HG03457 (cell line): ENCODE data around the gene PACS1.

Experiments
- ATAC-seq: cut with Tn5 transposase; IDR thresholded peaks from one replicate; pipeline ENCODE4 v1.9.1; 2021; ENCODE audit warnings: moderate number of reproducible peaks; ENCODE audit not compliant: unreplicated experiment

Gene PACS1

GRCh38 chr11:66048547-66049323 is 21.3 kb upstream of the PACS1 start, which contains the start of gene GAL3ST3:
Gene GAL3ST3 (minus strand): TSS chr11:66049161. CDS start chr11:66045415, 3,746 bp downstream.
- no peak for ATAC-seq

- ATAC-seq: no peak
These were observed 19.4 kb upstream of the PACS1 start for GRCh38 chr11:66050581-66051231.

GRCh38 chr11:66051371-66051765 is 18.7 kb upstream of the PACS1 start:
- no peak for ATAC-seq

DNA sequence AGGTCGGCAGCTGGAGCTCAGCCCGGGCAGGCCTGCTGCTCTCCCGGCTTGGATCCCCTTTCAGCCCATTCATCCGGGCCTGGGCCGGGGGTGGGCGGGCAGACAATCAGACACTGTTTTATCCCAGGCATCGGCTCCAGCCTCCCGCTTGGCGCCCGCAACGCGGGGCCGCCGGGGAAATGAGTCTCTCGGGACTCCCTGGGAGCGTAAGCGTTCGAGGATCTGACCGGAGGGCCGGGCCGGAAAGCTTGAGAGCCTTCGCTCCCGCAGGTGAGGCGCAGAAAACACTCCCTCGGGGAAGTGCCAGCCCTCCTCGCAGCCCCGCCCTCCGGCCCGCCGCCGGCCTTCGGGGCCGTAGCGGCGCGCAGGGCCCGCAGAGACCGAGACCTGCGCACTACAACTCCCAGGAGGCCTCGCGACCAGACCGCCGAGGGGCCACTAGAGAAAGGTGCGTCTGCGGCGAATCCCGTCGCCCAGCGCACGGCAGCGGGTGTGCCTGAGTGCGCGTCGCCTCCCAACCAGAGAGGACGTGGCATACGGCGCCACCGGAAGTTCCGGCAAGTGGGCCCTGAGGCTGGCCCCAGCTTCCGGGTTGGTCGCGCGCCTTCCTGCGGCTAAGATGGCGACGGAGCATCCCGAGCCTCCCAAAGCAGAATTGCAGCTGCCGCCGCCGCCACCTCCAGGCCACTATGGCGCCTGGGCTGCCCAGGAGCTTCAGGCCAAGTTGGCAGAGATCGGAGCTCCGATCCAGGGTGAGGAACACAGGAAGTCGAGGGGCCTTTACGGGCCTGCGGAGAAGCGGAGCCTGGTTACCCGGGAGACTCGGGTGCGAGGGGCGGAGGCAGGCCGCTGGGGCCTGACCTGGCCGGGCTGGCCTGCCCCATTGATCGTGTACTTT is 18.1 kb upstream of the PACS1 start, which contains the start of gene SF3B2:
SF3B2 (plus strand) TSS at position 599 of the 898 bp plus-strand sequence; CDS start at position 620, 21 bp downstream.
- ATAC-seq: peak; percentile 84

GRCh38 chr11:66052664-66052982 is 17.4 kb upstream of the PACS1 start:
- ATAC-seq: peak; percentile 15

DNA sequence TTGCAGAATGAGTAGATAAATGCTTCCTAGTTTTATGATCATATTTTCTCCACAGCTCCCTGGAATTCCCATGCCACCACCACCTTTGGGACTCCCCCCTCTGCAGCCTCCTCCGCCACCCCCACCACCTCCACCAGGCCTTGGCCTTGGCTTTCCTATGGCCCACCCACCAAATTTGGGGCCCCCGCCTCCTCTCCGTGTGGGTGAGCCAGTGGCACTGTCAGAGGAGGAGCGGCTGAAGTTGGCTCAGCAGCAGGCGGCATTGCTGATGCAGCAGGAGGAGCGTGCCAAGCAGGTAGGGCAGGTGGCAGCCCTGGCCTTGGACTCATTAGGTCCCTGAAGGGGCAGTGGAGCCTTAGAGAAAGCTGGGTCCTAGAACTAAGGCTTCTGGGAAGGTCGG is 15.1 kb upstream of the PACS1 start:
- ATAC-seq: no peak

DNA sequence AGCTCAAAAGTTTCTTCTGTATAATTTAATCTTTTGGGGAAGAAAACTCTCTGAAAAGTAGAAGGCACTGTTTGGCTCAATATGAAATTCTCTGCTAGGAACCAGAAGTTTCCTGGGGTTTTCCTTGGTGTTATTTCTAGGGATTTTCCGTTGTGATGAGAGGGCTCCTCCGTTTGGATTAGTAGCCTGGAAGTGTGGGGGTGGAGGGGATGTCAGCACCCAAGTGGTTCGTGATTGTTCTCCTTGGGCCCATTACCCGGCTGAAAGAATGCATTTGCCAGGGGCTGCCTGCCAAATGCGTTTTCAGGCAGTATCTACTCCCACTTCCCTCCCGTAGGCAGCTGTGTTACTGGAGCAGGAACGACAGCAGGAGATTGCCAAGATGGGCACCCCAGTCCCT is 13.6 kb upstream of the PACS1 start:
- ATAC-seq: no peak

GRCh38 chr11:66059966-66060680 is 9.9 kb upstream of the PACS1 start:
- ATAC-seq: no peak

- ATAC-seq: no peak
These were observed 8.8 kb upstream of the PACS1 start for GRCh38 chr11:66061268-66061667.

- no peak for ATAC-seq
These were observed 7.7 kb upstream of the PACS1 start for GRCh38 chr11:66062408-66062807.

DNA sequence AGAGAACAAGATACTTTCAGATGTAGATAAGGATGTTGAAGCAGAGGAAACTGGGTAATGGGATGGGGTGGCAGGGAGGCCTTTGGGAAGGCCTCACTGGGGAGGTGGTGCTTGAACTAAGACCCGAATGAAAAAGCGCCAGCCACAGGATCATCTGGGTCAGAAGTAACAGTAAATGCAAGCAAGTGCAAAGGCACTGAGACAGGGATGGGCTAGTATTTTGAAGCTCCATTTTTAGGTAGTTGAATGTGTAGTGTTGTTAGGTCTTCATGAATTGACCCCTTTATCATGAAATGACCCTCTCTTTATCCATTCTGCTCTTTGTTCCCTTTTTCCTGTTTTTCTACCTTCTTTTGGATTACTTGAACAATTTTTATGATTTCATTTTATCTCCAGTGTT is 6.2 kb upstream of the PACS1 start:
- ATAC-seq: no peak

DNA sequence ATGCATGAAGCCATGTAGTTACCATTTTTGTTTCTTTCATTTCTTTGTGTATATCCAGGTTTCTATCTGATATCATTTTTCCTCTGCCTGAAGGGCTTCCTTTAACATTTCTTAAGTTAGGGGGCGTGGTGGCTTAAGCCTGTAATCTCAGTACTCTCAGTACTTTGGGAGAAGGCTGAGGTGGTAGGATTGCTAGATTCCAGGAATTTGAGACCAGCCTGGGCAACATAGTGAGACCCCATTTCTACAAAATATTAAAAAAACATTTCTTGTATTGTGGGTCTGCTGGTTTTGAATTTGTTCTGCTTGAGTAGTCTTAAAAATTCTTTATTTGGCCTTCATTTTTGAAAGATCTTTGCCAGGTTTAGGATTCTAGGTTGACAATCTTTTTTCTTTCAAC is 5.5 kb upstream of the PACS1 start:
- ATAC-seq: no peak

GRCh38 chr11:66066751-66067150 is 3.3 kb upstream of the PACS1 start:
- no peak for ATAC-seq

DNA sequence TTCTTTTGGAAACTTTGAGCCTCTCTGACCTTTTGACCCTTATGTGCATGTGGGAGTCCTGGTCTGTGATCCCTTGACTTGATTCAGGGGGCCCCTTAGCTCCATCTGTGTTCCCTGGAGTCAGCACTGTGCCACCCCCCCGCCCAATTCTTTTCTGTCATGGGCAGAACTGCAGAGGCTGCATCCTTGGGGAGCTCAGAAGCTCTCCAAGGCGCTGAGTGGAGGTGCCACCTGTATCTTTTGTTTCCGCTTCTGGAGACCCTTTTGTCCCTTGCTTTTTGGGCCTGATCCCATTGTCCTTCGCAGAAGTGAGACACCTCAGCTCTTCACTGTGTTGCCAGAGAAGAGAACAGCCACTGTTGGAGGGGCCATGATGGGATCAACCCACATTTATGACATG is 2.4 kb upstream of the PACS1 start:
- no peak for ATAC-seq

GRCh38 chr11:66068154-66068821 is 1.8 kb upstream of the PACS1 start:
- ATAC-seq: no peak

GRCh38 chr11:66068923-66069714 is 953 bp upstream of the PACS1 start:
- no peak for ATAC-seq

DNA sequence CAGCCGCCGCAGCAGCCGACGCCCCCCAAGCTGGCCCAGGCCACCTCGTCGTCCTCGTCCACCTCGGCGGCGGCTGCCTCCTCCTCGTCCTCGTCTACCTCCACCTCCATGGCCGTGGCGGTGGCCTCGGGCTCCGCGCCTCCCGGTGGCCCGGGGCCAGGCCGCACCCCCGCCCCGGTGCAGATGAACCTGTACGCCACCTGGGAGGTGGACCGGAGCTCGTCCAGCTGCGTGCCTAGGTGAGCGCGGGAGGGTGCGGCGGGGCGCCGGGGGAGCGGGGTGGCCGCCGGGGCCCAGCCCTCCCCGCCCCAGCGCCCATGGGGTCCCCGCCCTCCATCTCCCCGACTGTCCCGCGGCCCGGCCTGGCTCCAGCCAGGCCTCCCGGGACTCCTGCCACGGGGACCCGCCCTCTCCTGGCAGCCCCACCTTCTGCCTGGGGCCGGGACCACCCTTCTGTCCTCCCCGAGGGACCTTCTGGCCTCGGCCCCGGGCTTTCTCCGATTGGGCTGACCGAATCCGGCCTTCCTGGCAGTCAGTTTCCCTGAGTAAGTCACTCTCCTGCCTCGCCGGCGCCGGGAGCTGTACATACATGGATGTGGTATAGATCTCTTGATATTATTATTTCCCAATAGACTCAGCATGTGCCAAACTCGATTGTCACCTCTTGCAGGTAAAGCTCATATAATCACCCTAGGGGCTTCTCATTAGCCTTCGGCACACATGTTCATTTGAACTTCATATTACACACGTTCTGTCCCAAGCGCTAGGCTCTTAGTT is 720 bp downstream of the PACS1 start:
- ATAC-seq: peak; percentile 5

DNA sequence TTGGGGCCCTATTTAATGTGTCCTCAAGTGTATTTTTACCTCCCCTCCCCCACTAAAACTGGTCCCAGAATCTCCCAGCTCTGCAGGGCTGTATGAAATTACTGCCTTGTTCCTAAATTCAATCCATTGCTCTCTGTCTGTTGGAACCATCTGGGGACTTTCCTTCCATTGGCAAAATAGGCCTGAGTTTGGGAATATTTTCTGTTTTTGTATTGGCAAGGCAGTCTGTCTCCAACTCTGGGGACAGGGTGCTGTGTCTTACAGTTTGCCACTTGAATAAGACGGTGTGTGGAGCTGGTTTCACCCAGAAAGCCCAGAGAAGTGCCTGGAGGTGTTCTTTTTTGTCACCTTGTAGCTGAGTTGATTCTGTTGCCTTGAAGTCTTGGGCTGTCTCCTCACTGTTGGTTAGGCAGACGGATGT is 1.3 kb downstream of the PACS1 start:
- ATAC-seq: no peak

DNA sequence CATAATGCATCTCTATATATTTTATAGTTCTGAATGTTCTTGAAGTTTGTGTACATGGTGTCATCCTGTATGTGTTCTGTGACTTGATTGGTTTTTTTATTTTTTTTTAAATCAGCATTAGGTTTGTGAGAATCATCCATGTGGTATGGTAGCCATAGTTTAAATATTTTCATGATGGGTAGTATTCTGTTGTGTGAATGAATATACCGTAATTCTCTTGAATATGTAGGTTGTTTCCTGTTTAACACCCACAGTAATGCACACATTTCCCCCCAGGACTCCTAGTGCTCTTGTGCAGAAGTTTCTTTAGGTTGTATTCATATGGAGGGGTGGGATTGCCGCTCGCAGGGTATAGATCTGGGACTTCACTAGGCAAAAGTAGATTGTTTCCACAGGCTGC is 2.0 kb downstream of the PACS1 start:
- ATAC-seq: no peak
